SU-DHL-6 (cell line): ENCODE measurements around the gene PDE6C.

Experiments
- EZH2phosphoT487 ChIP-seq: fragments of 200-600 bp; sonication (generic), shearing (Covaris generic); conservative IDR thresholded peaks from 2 replicates; pipeline ENCODE4 v1.6.1; 2018; ENCODE audit warnings: mild to moderate bottlenecking, antibody characterized with exemption, low read length, moderate library complexity, mixed read lengths
- TF ChIP-seq, protein P1 (sequence below): fragments of 200-600 bp; sonication (generic); IDR thresholded peaks from one replicate; pipeline ENCODE4 v1.5.1; 2017; ENCODE audit warnings: antibody characterized with exemption, mild to moderate bottlenecking, low read length, moderate library complexity; ENCODE audit not compliant: insufficient read depth, poor library complexity, severe bottlenecking

DNA sequence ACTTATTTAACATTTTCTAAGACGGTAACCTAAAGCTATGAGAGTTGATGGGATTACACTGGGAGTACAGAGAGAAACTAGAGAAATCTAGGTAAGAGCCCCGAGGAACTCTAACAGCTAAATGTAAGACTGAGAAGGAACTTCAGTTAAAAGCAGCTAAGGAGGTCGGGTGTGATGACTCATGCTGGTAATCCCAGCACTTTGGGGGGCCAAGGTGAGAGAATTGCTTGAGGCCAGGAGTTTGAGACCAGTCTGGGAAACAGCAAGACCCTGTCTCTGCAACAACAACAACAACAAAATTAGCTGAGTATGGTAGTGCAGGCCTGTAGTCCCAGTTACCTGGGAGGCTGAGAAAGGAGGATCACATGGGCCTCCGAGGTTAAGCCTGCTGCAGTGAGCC, 66.0 kb downstream of the PDE6C start:
- TF ChIP-seq, protein P1, sequence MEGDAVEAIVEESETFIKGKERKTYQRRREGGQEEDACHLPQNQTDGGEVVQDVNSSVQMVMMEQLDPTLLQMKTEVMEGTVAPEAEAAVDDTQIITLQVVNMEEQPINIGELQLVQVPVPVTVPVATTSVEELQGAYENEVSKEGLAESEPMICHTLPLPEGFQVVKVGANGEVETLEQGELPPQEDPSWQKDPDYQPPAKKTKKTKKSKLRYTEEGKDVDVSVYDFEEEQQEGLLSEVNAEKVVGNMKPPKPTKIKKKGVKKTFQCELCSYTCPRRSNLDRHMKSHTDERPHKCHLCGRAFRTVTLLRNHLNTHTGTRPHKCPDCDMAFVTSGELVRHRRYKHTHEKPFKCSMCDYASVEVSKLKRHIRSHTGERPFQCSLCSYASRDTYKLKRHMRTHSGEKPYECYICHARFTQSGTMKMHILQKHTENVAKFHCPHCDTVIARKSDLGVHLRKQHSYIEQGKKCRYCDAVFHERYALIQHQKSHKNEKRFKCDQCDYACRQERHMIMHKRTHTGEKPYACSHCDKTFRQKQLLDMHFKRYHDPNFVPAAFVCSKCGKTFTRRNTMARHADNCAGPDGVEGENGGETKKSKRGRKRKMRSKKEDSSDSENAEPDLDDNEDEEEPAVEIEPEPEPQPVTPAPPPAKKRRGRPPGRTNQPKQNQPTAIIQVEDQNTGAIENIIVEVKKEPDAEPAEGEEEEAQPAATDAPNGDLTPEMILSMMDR, result no peak
- TF ChIP-seq EZH2phosphoT487, result no peak
